GM23248 (cell line): ENCODE measurements around the gene MSANTD2.

Source experiments
- EZH2 ChIP-seq: fragments of 200-600 bp; sonication (generic); IDR thresholded peaks from 2 replicates; pipeline ENCODE4 v1.6.1; 2018; ENCODE audit warnings: antibody characterized with exemption, mild to moderate bottlenecking; ENCODE audit not compliant: insufficient read depth, poor library complexity, severe bottlenecking
- EZH2phosphoT487 ChIP-seq: fragments of 200-600 bp; sonication (generic); IDR thresholded peaks from 2 replicates; pipeline ENCODE4 v1.6.1; 2018; ENCODE audit warnings: antibody characterized with exemption, moderate library complexity, mild to moderate bottlenecking, low read depth; ENCODE audit not compliant: insufficient read depth

DNA sequence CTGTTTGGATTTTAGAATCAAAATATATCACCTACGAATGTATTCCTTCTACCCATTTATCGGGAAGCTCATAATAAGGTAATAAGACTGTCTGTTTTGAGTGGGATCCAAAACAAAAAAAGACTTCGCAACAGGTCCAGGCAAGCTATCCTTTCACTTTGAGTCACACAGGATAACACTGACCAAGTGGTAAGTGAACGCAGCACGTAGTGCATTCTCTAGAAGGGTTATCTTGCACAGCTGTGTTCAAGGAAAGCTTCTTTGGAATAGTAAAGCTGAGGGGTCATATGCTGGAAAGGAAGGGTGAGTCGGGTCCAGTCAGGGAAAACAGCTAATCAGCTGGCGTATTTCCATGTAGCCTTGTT, 82.8 kb downstream of the MSANTD2 start:
- 0 out of 2 replicates have a peak, but pooled peaks have one; percentile 5 for TF ChIP-seq EZH2phosphoT487
- TF ChIP-seq EZH2: no peak
